GM23248 (cell line): ENCODE data around the gene KITLG. TPM values are rescaled to one million over a fixed set of nuclear protein-coding genes. Genes with fewer than 3 reads are reported as not detected.
"Not testable (repeated sequence)": the region's sequence is repeated elsewhere in the genome, so short reads cannot be mapped to it uniquely, and the experiment has no call there.

Source experiments
- DNase-seq: peaks from one replicate; pipeline ENCODE4 v3.0.0-alpha.2; 2015
- H2AFZ ChIP-seq: fragments of 200-600 bp; sonication (generic); 2 replicates; pipeline ENCODE4 v1.6.1; 2016; ENCODE audit warnings: antibody characterized with exemption
- H3F3A ChIP-seq: fragments of 200-600 bp; sonication (generic); 2 replicates; pipeline ENCODE4 v1.6.1; 2016; ENCODE audit warnings: mild to moderate bottlenecking, antibody characterized with exemption, mixed run types; ENCODE audit not compliant: insufficient read depth
- H3K27ac ChIP-seq: fragments of 200-600 bp; sonication (generic); 2 replicates; pipeline ENCODE4 v1.5.1; 2016; ENCODE audit warnings: mild to moderate bottlenecking
- H3K27me3 ChIP-seq: fragments of 200-600 bp; sonication (generic); replicated peaks from 2 replicates; pipeline ENCODE4 v1.6.1; 2016; ENCODE audit warnings: mild to moderate bottlenecking; ENCODE audit not compliant: insufficient read depth
- H3K36me3 ChIP-seq: fragments of 200-600 bp; sonication (generic); 2 replicates; pipeline ENCODE4 v1.6.1; 2016; ENCODE audit warnings: low read depth, mild to moderate bottlenecking
- H3K4me1 ChIP-seq: fragments of 200-600 bp; sonication (generic); 2 replicates; pipeline ENCODE4 v1.6.1; 2016; ENCODE audit warnings: mild to moderate bottlenecking; ENCODE audit not compliant: insufficient read depth
- H3K4me2 ChIP-seq: fragments of 200-600 bp; sonication (generic); one replicate; pipeline ENCODE4 v1.6.1; 2016; ENCODE audit warnings: mild to moderate bottlenecking; ENCODE audit not compliant: unreplicated experiment
- H3K4me3 ChIP-seq: fragments of 200-600 bp; sonication (generic); 2 replicates; pipeline ENCODE4 v1.5.1; 2016; ENCODE audit warnings: mild to moderate bottlenecking
- H3K79me2 ChIP-seq: fragments of 200-600 bp; sonication (generic); 2 replicates; pipeline ENCODE4 v1.6.1; 2016; ENCODE audit warnings: mild to moderate bottlenecking; ENCODE audit not compliant: insufficient read depth
- H3K9ac ChIP-seq: fragments of 200-600 bp; sonication (generic); 2 replicates; pipeline ENCODE4 v1.6.1; 2016; ENCODE audit warnings: mild to moderate bottlenecking
- H3K9me2 ChIP-seq: fragments of 200-600 bp; sonication (generic); 2 replicates; pipeline ENCODE4 v1.6.1; 2016; ENCODE audit warnings: mixed run types, mild to moderate bottlenecking, moderate library complexity; ENCODE audit not compliant: insufficient read depth
- H3K9me3 ChIP-seq: fragments of 200-600 bp; sonication (generic); one replicate; pipeline ENCODE4 v1.6.1; 2017; ENCODE audit warnings: low read depth
- H4K20me1 ChIP-seq: fragments of 200-600 bp; sonication (generic); 2 replicates; pipeline ENCODE4 v1.6.0; 2016; ENCODE audit not compliant: insufficient read depth
- EZH2 ChIP-seq: fragments of 200-600 bp; sonication (generic); IDR thresholded peaks from 2 replicates; pipeline ENCODE4 v1.6.1; 2018; ENCODE audit warnings: antibody characterized with exemption, mild to moderate bottlenecking; ENCODE audit not compliant: insufficient read depth, poor library complexity, severe bottlenecking
- EZH2phosphoT487 ChIP-seq: fragments of 200-600 bp; sonication (generic); IDR thresholded peaks from 2 replicates; pipeline ENCODE4 v1.6.1; 2018; ENCODE audit warnings: antibody characterized with exemption, moderate library complexity, mild to moderate bottlenecking, low read depth; ENCODE audit not compliant: insufficient read depth
- WGBS, 2 experiments: methylation state at CpG; one replicate each; pipeline ENCODE4 v1.1.6; 2015 to 2017; ENCODE audit warnings: low lambda C conversion rate in 2 of 2, low coverage in 1 of 2; ENCODE audit errors: missing lambda C conversion rate in 2 of 2; 5-methylcytosine and 5-hydroxymethylcytosine counted together
- in situ Hi-C: fragments of 300-500 bp; cut with MboI; formaldehyde crosslinking; loops from 2 replicates; pipeline ENCODE4 v1.15.0; 2020
- polyA plus RNA-seq: library from polyadenylated mRNA; unstranded; fragments of >200 nt; fragmentation: Nextera tagmentation; extraction: Ambion mirVana; gene quantifications from 2 replicates; pipeline ENCODE4 v1.2.1, GENCODE V29; 2016
- total RNA-seq: library from RNA; depleted of rRNA; stranded (reverse); fragments of >200 nt; shearing (Covaris generic); gene quantifications from 2 replicates; pipeline ENCODE4 v1.2.3, GENCODE V29; 2014; rRNA removed

Gene KITLG, protein sequence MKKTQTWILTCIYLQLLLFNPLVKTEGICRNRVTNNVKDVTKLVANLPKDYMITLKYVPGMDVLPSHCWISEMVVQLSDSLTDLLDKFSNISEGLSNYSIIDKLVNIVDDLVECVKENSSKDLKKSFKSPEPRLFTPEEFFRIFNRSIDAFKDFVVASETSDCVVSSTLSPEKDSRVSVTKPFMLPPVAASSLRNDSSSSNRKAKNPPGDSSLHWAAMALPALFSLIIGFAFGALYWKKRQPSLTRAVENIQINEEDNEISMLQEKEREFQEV
- 98.4 and 146 TPM in 2 replicates for total RNA-seq
- 33.8 and 34.8 TPM in 2 replicates for polyA plus RNA-seq

DNA sequence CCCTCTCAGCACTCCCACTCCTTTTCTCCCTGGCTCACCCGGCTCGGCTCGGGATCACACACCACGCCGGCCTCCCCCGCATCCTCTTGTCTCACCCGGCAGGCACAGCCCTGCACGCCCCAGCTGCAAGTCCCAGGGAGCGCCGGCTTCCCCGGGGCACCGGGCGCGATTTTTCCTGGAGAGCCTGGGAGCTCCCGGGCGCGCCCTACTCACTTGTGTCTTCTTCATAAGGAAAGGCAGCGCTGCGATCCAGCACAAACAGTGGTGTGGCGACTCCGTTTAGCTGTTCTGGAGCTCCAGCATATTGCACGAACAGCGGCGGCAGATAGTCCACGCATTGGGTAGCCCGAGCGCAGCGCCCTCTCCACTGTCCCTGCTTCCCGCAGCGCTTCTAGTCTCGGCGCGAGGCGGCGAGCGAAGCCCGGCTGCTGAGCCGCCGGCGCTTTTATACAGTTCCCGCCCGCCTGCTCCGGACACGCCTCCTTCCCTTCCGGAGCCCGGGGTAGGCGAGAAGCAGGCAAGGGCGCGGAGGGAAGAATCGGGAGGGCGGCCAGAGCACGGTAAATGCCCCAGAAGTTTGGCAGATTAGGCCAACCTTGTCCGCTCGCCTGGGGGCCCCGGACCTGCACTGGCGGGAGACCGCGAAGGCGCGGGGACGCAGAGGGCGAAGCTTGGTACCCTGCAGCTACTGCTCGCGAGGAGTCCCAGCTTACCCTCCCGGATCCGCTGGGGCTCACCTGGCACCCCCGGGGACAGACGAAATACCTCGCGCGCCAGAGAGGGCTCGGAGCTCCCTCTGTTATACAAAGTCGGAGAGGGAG, at the start of gene KITLG:
TSS of gene KITLG (minus strand) at position 421 of the 821 bp plus-strand sequence. CDS start at position 228, 193 bp downstream.
- WGBS, 2 experiments, result 1 to 2% methylated on average over 70 to 73 of the region's 73 CpGs
- peak within 1 kb of the TSS; percentile 95 for H3K4me3 ChIP-seq
- no peaks in the 10 kb centered on the region for H3K36me3 ChIP-seq
- H3F3A ChIP-seq, result peaks cover 29% of the 10 kb centered on the region
- in situ Hi-C loops, result loop anchor here (5.0 kb wide), 1 partner anchor 407 kb away; no protein-coding TSS in a partner anchor
- no peaks in the 10 kb centered on the region for H3K9me3 ChIP-seq
- peak within 1 kb of the TSS; percentile 83 for H3K9ac ChIP-seq
- peak; percentile 95 for DNase-seq
- H3K27ac ChIP-seq, result peak within 1 kb of the TSS; percentile 60
- TF ChIP-seq EZH2, result no peak
- TF ChIP-seq EZH2phosphoT487, result no peak
- H4K20me1 ChIP-seq, result no peaks in the 10 kb centered on the region
- peaks cover 50% of the 10 kb centered on the region for H3K79me2 ChIP-seq
- H2AFZ ChIP-seq, result peak within 1 kb of the TSS; percentile 95
- no peaks in the 10 kb centered on the region for H3K9me2 ChIP-seq
- peaks cover 22% of the 10 kb centered on the region for H3K4me1 ChIP-seq
- H3K4me2 ChIP-seq, result peak within 1 kb of the TSS; percentile 96
- H3K27me3 ChIP-seq, result no peaks in the 10 kb centered on the region

DNA sequence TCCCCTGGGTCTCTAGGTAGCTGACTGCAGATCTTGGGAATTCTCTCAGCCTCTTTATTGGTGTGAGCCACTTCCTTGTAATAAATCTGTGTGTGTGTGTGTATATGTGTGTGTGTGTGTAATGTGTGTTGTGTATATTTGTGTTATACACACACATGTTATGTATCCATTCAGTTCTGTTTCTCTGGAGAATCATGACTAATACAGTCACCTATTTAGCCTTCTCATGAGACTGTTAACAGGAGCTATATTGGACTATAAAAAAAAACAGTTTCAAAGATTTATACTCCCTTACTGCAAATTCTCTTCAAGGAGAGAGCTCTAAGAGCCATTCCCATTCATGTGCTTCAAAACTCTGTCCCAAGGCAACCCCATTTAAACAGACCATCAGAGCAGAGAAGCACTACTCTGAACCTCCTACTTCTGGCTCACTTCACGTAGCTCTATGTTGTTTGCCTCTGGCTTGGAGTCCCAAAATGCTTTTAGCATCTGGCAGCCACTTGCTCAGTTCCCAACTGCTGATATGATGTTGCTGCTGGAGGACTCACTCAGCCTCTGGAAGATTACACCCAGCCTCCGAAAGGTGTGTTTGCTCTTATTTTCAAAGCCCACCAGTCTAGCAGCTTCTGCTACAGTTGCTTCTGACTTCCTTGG, 48.7 kb upstream of the KITLG start:
- Histone ChIP-seq H3K79me2 (no peaks in the 10 kb centered on the region), H3K4me1 (peaks cover 16% of the 10 kb centered on the region), H3F3A (peaks cover 9% of the 10 kb centered on the region; the same call in 1 of the 2 replicates), H3K9ac (no peak overlapping the region), H3K4me3 (no peak overlapping the region), H3K9me2 (no peaks in the 10 kb centered on the region), H3K27ac (no peak overlapping the region), H3K9me3 (no peaks in the 10 kb centered on the region), H2AFZ (no peak overlapping the region), H3K27me3 (no peaks in the 10 kb centered on the region), H3K36me3 (no peaks in the 10 kb centered on the region), H3K4me2 (no peak overlapping the region), H4K20me1 (no peaks in the 10 kb centered on the region)
- 66 to 68% methylated on average over 2 of the region's 2 CpGs for WGBS, 2 experiments
- no peak for DNase-seq
- in situ Hi-C loops, result no loop called here
- TF ChIP-seq EZH2 (no peak), EZH2phosphoT487 (no peak)

DNA sequence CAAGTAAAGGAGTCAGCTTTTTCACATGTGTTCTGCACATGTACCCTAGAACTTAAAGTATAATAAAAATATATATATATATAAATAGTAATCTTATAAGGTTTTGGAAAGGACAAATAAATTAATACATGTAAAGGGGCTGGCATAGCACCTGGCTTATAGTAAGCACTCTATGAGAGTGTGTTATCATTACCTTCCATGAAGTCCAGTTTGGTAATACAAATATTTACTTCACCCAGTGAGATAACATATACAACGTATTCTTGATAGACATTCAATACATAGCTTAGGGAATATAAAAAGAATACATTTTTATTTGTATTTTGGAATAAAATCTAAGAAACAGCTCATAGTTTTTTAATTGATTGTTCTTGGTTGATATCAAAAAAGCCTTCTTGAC, 47.8 kb upstream of the KITLG start:
- H3K9me3 ChIP-seq, H3K27ac ChIP-seq, H3F3A ChIP-seq, H3K36me3 ChIP-seq, H3K4me2 ChIP-seq, H2AFZ ChIP-seq, H4K20me1 ChIP-seq, H3K4me3 ChIP-seq, H3K27me3 ChIP-seq, H3K79me2 ChIP-seq, H3K9ac ChIP-seq, in situ Hi-C loops, DNase-seq, H3K9me2 ChIP-seq: not testable (repeated sequence)
- peaks cover 21% of the 10 kb centered on the region for H3K4me1 ChIP-seq
- 90 to 97% methylated on average over 1 of the region's 1 CpG for WGBS, 2 experiments

DNA sequence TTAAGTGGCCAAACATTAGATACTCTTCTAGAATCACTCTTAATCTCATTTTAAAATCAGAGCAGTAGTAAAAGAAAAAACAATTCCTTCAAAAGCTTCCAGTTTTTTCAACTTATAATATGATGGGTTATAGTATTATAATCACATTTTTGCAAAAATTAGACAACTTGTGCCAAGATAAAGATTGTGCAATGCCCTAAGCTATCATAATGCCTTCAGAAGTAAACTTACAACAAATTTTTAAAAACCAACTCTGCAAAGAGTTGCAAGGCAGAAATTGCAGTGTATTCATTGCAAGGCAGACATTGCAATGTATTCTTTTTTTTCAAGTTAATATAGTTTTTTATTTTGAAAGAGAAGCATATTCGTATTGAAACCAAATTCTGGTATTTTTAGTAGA, 47.2 kb upstream of the KITLG start:
- TF ChIP-seq EZH2 (no peak), EZH2phosphoT487 (no peak)

More for the DNA sequence above, 47.2 kb upstream of the KITLG start:
- Histone ChIP-seq H3K27me3 (no peaks in the 10 kb centered on the region), H4K20me1 (no peaks in the 10 kb centered on the region), H3K79me2 (no peaks in the 10 kb centered on the region), H3K4me2 (no peak overlapping the region), H3K36me3 (no peaks in the 10 kb centered on the region), H3K9me3 (no peaks in the 10 kb centered on the region), H3K4me1 (peaks cover 21% of the 10 kb centered on the region), H2AFZ (no peak overlapping the region), H3K9ac (no peak overlapping the region), H3F3A (peaks cover 9% of the 10 kb centered on the region; the same call in 1 of the 2 replicates), H3K9me2 (no peaks in the 10 kb centered on the region), H3K27ac (no peak overlapping the region), H3K4me3 (no peak overlapping the region)
- in situ Hi-C loops, result no loop called here
- 22 to 26% methylated on average over 1 of the region's 1 CpG for WGBS, 2 experiments
- DNase-seq, result no peak
